SH-SY5Y (cell line): Measurements from ENCODE around the gene CST4.

Source experiments
- GATA2 ChIP-seq: IDR thresholded peaks from 2 replicates; pipeline ENCODE4 v1.6.1; 2011; ENCODE audit warnings: mild to moderate bottlenecking, low read depth, low read length
- GATA3 ChIP-seq: IDR thresholded peaks from 2 replicates; pipeline ENCODE4 v1.6.1; 2011; ENCODE audit warnings: low read depth, mild to moderate bottlenecking, low read length, moderate library complexity

- TF ChIP-seq GATA3: no peak
- no peak for TF ChIP-seq GATA2
These were observed 9.1 kb upstream of the CST4 start for GRCh38 chr20:23697947-23698346.
